HUDEP-2 (cell line): ENCODE data around the gene FASTKD1.
A peak's percentile ranks its signal among the peaks of the same experiment; 100 is the strongest.
"Not testable (repeated sequence)": the region's sequence is repeated elsewhere in the genome, so short reads cannot be mapped to it uniquely, and the experiment has no call there.

Experiments
- DNase-seq, 76 experiments: peaks; one replicate each; lab custom pipeline; 2025; ENCODE audit not compliant: unreplicated experiment in 76 of 76; lab: John Stamatoyannopoulos, UW

The FASTKD1 gene

DNA sequence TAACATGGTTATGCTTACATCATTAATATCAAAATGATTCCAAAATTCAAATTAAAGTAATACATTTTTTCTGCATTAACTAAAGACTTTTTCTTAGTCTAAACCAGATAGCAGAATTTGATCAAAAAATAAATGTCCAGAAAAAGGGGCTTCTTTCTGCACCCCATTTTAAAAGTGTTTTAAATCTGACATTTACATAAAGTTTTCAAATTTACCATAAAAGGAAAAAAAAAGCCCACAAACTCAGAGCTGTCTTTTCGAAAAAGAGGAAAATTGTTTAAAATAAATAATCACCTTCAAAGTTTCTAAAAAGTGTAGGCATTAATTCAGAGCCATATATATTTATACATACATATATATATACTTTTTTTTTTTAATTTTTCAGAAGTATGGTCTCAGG, 1.5 kb downstream of the FASTKD1 start:
- DNase-seq, result no peak

DNA sequence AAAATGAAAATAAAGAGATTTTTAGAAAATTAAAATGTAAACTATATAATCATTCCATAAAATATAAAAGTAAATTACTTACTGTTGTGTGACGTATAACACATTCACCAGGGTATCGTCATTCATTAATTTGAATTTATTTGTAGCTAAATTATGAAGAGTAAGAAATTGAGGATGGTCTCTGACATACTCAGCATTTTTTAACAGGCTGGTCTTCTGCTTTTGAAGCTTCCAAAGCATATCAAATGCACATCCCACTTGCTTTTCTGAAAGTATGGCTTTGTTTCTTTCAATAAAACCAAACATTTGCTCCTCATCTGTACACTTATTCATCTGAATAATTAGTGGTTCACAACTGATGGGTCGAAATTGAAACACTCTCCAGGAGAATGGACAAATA, 2.1 kb downstream of the FASTKD1 start:
- DNase-seq, result no peak

DNA sequence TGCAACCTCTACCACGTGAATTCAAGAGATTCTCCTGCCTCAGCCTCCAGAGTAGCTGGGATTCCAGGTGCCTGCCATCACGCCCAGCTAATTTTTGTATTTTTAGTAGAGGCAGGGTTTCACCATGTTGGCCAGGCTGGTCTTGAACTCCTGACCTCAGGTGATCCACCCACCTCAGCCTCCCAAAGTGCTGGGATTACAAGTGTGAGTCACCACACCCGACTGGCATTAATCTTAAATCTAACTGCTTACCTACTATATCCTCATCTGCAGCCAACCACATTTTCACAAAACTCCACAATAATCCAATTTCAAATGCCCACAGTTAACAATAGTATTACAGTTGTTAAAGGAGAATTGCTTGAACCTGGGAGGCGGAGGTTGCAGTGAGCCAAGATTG, 2.9 kb downstream of the FASTKD1 start:
- not testable (repeated sequence) for DNase-seq

DNA sequence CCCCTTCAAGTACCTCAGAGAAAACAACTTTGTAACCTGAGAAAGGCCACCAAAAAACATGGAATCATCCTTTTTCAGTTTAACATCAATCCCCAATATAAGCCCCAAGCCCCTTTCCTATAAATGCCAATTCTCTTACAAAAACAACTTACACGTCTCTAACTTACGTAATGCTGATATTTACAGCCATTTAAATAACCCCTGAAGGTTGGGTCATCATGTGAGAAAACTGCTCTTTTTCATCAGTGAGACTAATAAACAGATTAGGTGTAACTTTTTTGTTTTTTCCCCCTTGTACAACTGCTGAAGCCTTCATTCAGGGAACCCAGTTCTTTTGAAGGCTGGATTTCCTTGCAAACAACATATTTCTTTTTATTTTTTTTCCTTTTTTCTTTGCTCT, 3.7 kb downstream of the FASTKD1 start:
- DNase-seq, result no peak

DNA sequence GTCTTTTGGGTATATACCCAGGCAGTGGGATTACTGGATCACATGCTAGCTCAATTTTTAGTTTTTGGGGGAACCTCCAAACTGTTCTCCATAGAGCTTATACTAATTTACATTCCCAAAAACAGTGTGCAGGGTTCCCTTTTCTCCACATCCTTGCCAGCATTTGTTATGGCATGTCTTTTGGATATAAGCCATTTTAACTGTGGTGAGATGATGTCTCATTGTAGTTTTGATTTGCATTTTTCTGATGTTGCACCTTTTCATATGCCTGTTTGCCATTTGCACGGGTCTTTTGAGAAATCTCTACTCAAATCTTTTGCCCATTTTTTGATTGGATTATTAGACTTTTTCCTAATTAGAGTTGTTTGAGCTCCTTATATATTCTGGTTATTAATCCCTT, 8.0 kb downstream of the FASTKD1 start:
- no peak for DNase-seq

DNA sequence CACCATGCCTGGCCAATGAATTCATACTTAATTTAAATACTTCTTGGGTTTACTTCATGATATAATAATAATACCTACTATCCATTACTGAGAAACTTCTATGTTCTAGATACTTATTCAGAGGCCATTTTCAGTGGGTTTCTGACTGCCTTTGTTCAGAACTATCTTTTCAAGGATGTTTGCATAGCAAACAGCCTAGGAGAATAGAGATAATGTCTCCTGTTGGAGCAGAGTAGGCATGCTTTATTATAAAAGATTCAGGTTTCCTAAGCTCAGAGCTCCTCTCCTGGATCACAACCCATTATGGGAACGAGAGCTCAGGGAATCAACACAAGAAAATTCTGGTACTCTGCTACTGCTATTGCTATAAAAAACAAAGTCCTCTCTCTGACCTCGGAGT, 11.1 kb downstream of the FASTKD1 start:
- DNase-seq, result no peak

DNA sequence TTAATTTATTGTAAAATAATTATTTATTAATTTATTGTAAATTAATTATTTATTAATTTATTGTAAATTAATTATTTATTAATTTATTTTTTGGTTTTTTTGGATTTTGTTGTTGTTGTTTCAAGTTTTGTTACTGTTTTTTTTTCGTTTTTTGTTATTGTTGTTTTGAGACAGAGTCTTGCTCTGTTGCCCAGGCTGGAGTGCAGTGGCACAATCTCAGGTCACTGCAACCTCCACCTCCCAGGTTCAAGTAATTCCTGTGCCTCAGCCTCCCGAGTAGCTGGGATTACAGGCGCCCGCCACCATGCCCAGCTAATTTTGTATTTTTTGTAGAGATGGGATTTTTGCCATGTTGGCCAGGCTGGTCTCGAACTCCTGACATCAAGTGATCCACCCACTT, 11.6 kb downstream of the FASTKD1 start:
- DNase-seq, result not testable (repeated sequence)

DNA sequence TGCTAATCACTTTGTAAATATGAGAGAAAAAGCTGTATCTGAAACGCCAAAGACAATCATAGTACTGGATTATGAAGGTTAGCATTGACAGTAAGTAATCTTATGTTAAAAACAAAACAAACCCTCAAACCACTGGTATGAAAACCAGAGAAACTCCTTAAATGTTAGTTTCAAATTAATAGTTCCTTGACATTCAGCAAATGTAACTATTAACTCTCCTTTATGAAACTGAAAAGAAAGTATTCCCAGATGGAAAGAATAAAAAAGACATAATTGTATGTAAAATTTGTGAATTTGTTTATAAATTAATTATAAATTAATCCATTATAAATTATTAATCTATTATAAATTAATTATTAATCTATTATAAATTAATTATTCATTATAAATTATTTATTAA, 12.3 kb downstream of the FASTKD1 start:
- no peak for DNase-seq

DNA sequence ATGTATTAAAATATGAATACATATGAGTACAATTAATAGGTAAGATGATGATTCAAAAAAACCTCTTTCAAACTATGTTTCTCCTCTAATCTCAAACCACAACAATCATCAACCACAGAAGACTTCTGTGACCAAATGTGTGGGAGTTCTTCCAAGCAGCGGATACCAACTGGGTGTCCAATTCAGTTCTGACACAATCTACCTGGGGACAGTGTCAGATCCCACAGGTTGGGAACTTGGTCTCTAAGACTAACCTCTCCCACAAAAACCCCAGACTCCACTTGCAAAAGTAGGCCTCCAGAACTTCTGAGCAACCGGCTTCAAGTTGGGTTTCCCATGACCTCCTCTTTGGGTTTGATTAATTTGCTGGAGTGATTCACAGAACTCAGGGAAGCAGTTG, 26.9 kb downstream of the FASTKD1 start:
- no peak for DNase-seq

DNA sequence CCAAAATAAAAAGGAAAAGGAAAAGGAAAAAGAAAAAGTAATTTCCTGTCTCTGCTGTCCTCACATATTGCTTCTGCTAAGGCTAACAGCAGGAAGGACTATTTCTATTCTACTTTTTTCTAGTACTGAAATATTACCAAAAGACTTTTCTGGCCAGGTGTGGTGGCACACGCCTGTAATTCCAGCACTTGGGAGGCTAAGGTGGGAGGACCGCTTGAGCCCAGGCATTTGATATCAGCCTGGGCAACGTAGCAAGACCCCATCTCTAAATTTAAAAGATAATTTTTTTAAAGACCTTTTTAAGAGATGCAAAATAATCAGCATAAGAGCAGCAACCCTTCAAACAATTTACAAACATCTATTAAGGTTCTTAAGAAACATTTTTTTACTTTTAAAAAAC, 31.2 kb downstream of the FASTKD1 start:
- DNase-seq, result no peak

DNA sequence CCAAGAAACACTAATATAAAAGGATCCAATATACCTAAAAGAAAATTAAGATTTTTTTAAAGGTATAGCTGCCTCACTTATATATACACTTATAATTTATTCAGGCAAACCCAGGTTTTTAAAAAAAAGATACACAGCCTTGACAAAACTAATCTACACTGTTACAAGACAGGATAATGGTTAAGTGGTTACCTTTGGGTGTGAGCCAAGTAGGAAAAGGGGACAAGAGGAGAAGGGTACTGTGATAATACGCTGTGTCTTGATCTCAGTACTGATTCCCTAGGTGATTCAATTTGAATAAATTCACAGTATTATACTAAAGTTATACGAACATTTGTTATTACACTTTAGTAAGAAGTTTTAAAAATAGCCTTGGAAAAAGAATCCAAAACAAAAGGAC, 33.5 kb downstream of the FASTKD1 start:
- DNase-seq, result peak in 9 of 76 experiments; percentile 2 to 32 (median 6)

DNA sequence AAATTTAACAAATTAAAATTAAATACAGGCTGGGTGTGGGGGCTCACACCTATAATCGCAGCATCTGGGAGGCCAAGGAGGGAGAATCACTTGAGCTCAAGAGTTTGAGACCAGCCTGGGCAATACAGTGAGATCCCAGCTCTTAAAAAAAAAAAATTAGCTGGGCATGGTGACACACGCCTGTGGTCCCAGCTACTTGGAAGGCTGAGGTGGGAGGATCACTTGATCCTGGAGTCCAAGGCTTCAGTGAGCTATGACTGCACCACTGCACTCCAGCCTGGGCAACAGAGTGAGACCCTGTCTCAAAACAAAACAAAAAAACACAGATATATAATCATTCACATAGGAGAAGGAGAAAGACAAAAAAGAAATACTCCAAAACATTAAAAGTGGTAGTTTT, 34.2 kb downstream of the FASTKD1 start:
- DNase-seq, result not testable (repeated sequence)

DNA sequence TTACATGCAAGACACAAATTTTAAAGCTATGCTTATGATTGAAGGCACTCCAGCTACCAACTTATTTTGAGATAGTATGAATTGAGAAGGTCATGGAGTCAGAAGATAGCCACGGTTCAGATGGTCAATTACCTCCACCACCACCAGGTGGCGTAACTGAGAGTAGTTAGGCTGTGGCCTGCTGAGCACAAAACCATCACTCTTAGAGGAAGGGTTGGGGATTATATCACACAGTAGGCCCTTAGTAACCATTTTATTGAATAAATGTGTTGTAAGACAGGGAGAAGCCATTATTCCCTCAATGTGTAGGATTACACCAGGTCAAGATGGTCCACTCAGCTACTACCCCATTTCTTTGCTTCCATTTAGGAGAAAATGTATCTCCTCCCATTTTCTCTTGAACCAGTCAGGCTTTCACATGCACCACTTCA, 45.4 kb downstream of the FASTKD1 start:
- DNase-seq, result peak in 67 of 76 experiments; percentile 2 to 75 (median 46)

DNA sequence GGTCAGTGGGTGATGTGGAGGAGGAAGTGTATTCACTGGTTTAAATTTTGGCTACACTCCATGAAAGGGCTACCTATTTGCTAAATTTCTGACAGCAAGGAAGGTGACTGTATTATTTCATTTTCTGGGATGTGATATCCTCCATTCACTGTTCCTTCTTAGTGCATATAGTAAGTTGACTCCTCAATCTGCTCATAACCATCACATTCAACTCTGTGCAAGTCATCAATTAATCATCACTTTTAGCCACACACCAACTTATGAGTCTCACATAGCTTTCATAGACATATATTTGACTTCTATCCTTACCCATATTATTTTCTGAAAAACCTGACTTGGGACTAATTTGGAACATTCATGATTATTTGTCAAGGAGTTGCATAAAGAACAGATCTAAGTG, 47.2 kb downstream of the FASTKD1 start:
- no peak for DNase-seq

DNA sequence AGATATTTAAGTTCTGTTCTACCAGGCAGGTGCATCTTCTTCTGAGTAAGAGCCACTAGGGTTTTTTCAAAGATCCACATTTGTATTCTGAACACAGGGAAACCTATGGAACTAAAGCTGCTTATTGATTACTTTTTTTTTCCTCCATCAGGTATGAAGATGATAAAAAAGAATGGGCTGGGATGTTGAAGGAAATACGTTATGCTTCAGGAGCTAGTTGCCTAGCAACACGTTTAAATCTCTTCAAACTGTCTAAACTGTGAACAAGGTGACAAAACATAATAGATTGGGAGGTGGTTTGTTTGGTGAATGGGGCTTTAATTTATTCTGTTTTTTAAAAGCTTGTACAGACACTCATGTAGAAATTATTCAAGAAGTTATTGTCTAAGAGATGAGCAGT, 48.2 kb downstream of the FASTKD1 start:
- no peak for DNase-seq

DNA sequence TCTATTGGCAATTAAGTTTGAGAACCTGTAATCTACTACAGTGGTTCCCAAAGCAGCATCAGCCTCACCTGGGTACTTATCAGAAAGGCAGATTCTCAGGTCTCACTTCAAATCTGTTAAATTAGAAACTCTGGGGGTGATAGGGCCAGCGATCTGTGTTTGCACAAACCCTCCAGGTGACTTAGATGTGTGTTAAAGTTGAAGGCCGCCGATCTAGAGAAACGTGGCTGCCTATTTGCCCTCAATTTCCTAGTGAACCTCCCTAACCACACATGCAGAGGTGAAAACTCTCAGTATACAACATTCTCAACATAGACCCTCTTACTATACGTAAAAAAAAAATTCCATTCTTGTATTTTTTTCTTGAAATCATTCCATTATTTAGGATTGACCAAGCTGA, 50.0 kb downstream of the FASTKD1 start:
- no peak for DNase-seq

DNA sequence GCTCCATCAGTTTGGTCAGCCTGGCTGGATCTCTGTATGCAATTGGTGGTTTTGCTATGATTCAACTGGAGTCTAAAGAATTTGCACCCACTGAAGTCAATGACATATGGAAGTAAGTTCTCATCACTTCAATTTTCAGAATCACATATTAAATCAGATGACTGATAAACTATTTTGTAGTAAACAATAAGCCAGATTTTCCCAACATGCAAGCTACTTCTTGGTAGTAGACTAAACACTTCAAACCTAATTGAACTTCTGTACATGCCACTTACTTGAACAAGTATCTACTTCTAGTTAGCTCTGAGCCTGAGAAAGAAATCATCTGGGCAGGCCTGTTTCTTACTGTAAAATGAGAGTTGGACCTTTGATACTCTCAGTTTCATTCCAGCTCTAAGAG, 52.8 kb downstream of the FASTKD1 start:
- no peak for DNase-seq

DNA sequence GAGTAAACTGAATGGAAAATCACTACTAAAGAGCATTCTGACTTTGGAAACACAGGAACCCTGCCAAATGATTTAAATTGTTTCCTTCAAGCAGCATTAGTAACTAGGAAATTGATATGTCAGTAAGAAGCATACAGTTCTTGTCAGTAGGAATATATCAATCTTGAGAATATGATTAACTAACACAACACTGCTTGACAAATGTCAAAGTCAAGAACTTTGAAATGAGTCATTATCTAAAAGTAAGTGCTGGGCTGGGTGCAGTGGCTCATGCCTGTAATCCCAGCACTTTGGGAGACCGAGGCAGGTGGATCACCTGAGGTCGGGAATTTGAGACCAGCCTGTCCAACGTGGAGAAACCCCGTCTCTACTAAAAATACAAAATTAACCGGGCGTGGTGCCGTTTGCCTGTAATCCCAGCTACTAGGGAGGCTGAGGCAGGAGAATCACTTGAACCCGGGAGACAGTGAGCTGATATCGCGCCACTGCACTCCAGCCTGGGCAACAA, 57.1 kb downstream of the FASTKD1 start:
- not testable (repeated sequence) for DNase-seq

DNA sequence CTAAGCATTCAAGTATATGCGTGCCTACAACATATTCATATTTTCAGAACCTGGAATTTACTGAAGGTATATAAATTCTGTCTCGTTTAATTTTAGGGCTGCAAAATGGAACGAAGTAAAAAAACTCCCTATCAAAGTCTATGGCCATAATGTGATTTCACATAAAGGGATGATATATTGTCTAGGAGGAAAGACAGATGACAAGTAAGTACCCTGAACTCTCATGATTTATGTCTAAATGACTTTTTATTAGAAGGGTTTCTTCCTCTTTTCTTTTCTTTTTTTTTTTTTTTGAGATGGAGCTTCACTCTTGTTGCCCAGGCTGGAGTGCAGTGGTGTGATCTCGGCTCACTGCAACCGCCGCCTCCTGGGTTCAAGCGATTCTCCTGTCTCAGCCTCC, 58.9 kb downstream of the FASTKD1 start:
- DNase-seq, result not testable (repeated sequence)

DNA sequence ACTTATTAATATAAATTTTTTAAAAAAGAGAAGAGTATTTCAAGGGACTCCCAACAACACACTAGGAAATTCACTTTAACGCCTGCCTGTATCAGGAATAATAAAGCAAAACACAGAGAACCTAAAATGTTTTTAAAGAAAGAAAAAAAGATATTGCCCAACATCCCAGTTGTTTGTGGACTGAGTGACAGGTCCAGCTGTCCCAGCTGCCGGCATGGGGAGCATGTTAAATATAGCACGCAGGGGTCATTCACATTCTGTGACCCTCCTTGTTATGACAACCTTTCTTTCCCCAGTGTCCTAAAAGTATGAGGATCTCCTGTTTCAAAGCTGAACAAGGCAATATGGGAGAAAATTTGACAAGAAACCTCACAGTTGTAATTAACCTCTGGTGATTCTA, 59.7 kb downstream of the FASTKD1 start:
- DNase-seq, result no peak

DNA sequence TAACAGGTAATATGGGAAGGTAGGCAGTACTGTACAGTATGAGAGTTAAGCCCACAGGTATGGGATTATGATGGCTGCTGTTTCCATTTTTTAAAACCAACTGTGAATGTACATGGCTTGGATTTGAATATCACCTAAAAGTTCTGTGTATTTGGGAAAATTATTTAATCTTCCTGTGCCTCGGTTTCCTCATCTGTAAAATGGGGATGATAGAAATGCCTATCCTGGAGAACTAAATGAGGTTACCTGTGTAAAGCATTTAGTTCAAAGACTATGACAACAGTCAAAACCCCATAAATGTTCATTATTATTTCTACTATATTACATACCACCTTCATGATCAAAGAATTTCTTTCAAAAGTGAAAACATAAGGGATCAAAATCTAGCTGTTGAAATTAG, 60.6 kb downstream of the FASTKD1 start:
- no peak for DNase-seq

DNA sequence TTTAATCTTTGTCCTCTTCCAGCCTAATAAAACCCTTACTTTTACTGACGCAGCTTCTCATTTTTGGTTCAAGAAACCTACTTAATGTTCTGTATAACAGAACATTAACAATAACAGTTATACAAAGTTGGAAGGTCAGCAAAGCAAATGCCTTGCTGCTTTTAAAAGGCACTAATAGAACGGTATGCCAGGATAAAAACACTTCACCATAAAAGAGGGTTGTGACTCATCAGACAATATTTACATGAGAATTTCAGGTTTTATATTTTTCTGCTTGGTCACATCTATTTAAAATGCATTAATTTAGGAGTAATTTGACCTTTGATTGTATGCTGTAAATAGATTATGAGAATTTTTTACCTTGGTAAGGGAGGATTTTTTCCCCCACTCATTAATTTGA, 61.1 kb downstream of the FASTKD1 start:
- DNase-seq, result no peak

DNA sequence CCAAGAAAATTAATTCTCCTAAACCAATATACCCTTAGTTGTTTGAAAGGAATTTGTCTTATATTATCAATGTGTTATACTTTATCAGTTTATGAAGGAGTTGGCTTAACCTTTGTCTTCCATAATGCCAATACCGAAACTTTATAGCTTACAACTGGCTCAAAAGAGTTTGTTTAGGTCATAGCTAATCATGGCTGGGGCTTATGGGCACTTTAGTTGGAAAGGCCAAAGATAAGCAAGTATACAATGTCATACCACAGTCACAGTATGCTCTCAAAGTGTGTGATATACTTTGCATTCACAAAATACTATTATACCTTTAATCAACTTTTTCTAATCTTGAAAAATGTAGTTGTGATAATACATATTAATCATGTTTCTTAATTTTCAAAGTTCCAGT, 61.8 kb downstream of the FASTKD1 start:
- DNase-seq, result no peak
